HG02759 (cell line): ENCODE data around the gene BHLHE23.

Experiments used
- ATAC-seq: cut with Tn5 transposase; IDR thresholded peaks from one replicate; pipeline ENCODE4 v1.9.1; 2021; ENCODE audit warnings: mild to moderate bottlenecking, moderate library complexity; ENCODE audit not compliant: unreplicated experiment

The BHLHE23 gene

GRCh38 chr20:63026582-63027165, 19.9 kb upstream of the BHLHE23 start:
- ATAC-seq, result no peak

GRCh38 chr20:63025534-63026331, 19.0 kb upstream of the BHLHE23 start:
- no peak for ATAC-seq

GRCh38 chr20:63024573-63025392, 18.0 kb upstream of the BHLHE23 start:
- no peak for ATAC-seq

GRCh38 chr20:63023936-63024571, 17.3 kb upstream of the BHLHE23 start:
- no peak for ATAC-seq

GRCh38 chr20:63023071-63023935, 16.5 kb upstream of the BHLHE23 start:
- ATAC-seq, result no peak

- ATAC-seq, result no peak
Observed at GRCh38 chr20:63022501-63022900, 15.7 kb upstream of the BHLHE23 start.

- no peak for ATAC-seq
Observed at GRCh38 chr20:63021356-63022321, 14.9 kb upstream of the BHLHE23 start.

GRCh38 chr20:63020681-63021080, 13.9 kb upstream of the BHLHE23 start:
- no peak for ATAC-seq

- ATAC-seq, result no peak
Observed at GRCh38 chr20:63017826-63018411, 11.2 kb upstream of the BHLHE23 start.

GRCh38 chr20:63017076-63017825, 10.5 kb upstream of the BHLHE23 start:
- ATAC-seq, result no peak

GRCh38 chr20:63016514-63017075, 9.8 kb upstream of the BHLHE23 start:
- no peak for ATAC-seq

- no peak for ATAC-seq
Observed at GRCh38 chr20:63015662-63016361, 9.0 kb upstream of the BHLHE23 start.

- ATAC-seq, result no peak
Observed at GRCh38 chr20:63015147-63015661, 8.4 kb upstream of the BHLHE23 start.

- no peak for ATAC-seq
Observed at GRCh38 chr20:63014710-63015109, 7.9 kb upstream of the BHLHE23 start.

- no peak for ATAC-seq
Observed at GRCh38 chr20:63014287-63014686, 7.5 kb upstream of the BHLHE23 start.

- ATAC-seq, result no peak
Observed at GRCh38 chr20:63013207-63013606, 6.4 kb upstream of the BHLHE23 start.

GRCh38 chr20:63011798-63012197, 5.0 kb upstream of the BHLHE23 start:
- no peak for ATAC-seq
